ENCODE results near the gene HMGA1. TPM values are rescaled to one million over a fixed set of nuclear protein-coding genes. Genes with fewer than 3 reads are reported as not detected.
A peak's percentile ranks its signal among the peaks of the same experiment; 100 is the strongest.

The HMGA1 gene
- total RNA-seq, 2 donors from 2014 or later = 22.6 to 27.7 TPM

DNA sequence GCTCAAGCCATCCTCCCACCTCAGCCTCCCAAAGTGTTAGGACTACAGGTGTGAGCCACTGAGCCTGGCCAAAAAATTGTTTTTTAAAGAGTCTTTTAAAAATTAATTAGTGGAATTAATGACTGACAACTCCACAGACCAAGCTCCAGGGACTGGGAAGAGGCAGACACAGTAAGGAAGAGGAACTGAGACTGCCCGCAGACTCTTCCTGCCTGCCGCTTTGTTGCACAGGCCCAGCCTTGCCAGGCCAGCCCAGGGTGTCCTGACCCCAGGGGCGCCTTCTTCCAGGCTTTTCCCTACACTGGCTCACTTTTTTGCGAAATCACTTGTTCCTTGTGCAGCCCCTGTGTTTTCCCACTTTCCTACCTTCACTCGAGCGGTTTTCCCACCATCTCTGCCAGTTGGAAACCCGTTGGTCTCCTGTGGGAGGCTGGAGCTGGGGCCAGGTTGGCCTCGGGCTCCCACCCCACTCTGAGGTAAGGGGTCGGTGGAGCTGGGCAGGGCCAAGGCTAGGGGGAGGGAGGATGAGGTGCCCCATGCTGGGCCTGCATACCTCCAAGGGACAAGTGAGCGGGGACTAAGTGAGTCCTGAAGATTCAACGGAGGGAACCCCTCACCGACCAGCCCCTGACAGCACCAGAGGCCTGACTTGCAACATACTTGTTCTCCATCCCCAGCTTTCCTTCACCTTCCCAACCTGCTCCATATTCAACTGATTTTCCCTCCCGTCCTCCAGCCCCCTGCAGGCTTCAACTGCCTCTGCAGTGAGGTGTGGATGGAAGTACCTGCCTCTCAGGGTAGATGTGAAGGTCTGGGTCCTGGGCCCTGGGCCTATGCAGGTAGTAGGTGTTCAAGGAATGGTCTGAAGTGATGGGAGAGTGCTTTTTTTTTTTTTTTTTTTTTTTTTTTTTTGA is 35.6 kb downstream of the HMGA1 start:
- Histone ChIP-seq H3K9me3 (no peaks in the 10 kb centered on the region), H3K4me3 (no peak overlapping the region), H3K36me3 (replicated peaks in 1 of 2; ENCODE audit: insufficient read depth in 1 of 2, low read depth in 2 of 2) (no peaks in the 10 kb centered on the region), H3K27ac (peak overlapping the region in 1 of 4 donors; percentile 34), H3K4me1 (peaks cover 6% of the 10 kb centered on the region), H3K27me3 (no peaks in the 10 kb centered on the region)
- intact Hi-C loops (cut with DNase I) = no loop called here
- no peak for ATAC-seq
- DNase-seq = peak in 2 of 4 donors; percentile 8 to 32
- no peak for TF ChIP-seq POLR2A (IDR thresholded peaks at IDR 0.05)
- TF ChIP-seq, protein P1, sequence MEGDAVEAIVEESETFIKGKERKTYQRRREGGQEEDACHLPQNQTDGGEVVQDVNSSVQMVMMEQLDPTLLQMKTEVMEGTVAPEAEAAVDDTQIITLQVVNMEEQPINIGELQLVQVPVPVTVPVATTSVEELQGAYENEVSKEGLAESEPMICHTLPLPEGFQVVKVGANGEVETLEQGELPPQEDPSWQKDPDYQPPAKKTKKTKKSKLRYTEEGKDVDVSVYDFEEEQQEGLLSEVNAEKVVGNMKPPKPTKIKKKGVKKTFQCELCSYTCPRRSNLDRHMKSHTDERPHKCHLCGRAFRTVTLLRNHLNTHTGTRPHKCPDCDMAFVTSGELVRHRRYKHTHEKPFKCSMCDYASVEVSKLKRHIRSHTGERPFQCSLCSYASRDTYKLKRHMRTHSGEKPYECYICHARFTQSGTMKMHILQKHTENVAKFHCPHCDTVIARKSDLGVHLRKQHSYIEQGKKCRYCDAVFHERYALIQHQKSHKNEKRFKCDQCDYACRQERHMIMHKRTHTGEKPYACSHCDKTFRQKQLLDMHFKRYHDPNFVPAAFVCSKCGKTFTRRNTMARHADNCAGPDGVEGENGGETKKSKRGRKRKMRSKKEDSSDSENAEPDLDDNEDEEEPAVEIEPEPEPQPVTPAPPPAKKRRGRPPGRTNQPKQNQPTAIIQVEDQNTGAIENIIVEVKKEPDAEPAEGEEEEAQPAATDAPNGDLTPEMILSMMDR (IDR thresholded peaks at IDR 0.05) = no peak
- 81 to 92% methylated on average over 12 to 13 of the region's 13 CpGs for WGBS, 2 donors

DNA sequence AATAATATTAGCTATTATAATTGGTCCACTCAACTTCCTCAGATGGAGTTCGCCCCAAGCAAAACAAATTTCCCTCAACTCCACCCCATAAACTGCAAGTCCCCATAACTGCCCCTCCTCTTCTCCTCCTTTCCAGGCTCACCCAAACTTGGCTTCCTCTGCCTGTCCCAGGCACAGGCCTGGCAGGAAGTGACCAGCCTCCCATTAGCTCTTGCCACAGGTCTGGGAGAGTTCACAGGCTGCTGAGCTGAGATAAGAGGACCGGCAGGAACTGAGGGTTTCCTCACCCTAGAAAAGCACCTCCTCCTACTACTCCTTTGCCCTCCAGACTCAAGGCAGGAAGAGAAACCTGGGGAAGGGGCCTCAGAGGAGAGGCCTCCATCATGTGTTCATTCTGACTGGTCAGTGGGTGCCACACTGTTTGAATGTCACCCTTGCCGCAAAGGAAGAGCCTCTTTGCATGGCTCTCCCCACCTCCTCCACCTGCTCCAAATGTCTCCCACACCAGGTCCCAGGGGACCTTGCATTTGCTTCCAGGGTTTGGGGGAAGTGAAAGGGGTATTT is 36.7 kb downstream of the HMGA1 start:
- peaks cover 6% of the 10 kb centered on the region for H3K4me1 ChIP-seq
- H3K27me3 ChIP-seq = no peaks in the 10 kb centered on the region
- peak; percentile 79 for ATAC-seq
- intact Hi-C loops (cut with DNase I) = no loop called here
- DNase-seq = peak; percentile 44 to 76 (median 74)
- TF ChIP-seq POLR2A (IDR thresholded peaks at IDR 0.05) = no peak
- TF ChIP-seq, protein P1 (IDR thresholded peaks at IDR 0.05) = no peak
- no peaks in the 10 kb centered on the region for H3K9me3 ChIP-seq
- H3K36me3 ChIP-seq (replicated peaks in 1 of 2; ENCODE audit: insufficient read depth in 1 of 2, low read depth in 2 of 2) = no peaks in the 10 kb centered on the region
- no peak overlapping the region for H3K4me3 ChIP-seq
- peak overlapping the region in 1 of 4 donors; percentile 13 for H3K27ac ChIP-seq
- 39 to 57% methylated on average over 3 of the region's 3 CpGs for WGBS, 2 donors

DNA sequence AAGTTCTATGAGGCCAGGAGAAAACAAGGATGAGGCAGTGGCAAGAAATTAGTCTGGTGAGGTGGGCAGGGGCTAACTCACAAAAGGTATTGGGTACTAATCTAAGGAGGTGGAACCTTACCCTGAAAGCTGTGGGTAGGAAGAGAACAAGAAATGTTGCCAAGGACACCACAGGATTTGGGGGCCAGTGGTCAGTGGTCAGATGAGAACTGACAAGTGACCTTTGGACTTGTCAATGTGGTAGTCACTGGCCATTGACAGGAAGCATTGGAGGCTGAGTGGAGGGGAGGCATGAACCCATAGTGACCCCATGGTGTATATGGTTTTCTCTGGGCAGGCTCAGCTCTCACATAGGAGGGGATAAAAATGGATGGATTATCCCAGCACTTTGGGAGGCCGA is 37.5 kb downstream of the HMGA1 start:
- ATAC-seq (no peak), DNase-seq (no peak)
- no peaks in the 10 kb centered on the region for H3K36me3 ChIP-seq (replicated peaks in 1 of 2; ENCODE audit: insufficient read depth in 1 of 2, low read depth in 2 of 2)
- no peak for TF ChIP-seq POLR2A (IDR thresholded peaks at IDR 0.05)
- TF ChIP-seq, protein P1 (IDR thresholded peaks at IDR 0.05) = no peak
- H3K27ac ChIP-seq = no peak overlapping the region
- H3K4me1 ChIP-seq = peaks cover 6% of the 10 kb centered on the region
- intact Hi-C loops (cut with DNase I) = no loop called here
- 85 to 100% methylated on average over 1 of the region's 1 CpG for WGBS, 2 donors
- H3K4me3 ChIP-seq = no peak overlapping the region
- H3K9me3 ChIP-seq = no peaks in the 10 kb centered on the region
- H3K27me3 ChIP-seq = no peaks in the 10 kb centered on the region

DNA sequence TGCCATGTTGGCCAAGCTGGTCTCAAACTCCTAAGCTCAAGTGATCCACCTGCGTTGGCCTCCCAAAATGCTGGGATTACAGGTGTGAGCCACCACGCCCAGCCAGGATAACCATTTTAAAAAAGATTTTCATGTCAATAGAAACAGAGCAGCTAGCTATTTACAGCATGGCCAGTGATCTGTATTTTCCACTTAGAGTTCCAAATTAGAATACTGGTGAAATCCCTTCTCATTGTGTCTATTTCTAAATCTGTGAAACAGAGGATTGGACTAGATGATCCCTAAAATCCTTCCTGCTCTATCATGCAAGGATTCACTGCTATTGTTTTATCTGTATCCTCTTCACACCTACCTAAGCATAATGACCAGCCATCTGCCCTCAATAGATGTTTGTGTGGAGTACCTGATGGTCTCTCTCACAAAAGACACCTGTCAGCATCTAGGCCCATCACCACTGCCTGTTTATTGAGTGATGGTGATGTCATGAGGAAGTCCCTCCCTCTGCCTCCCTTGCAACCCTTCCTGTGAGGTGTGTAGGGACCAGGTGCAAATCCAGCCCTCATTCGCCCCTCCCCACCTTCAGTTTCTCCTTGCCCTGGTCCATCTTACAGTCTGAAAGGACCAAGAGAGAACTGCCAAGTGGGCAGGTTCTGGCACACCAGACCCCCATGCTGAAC is 38.6 kb downstream of the HMGA1 start:
- no peak for TF ChIP-seq POLR2A (IDR thresholded peaks at IDR 0.05)
- TF ChIP-seq, protein P1 (IDR thresholded peaks at IDR 0.05) = no peak
- DNase-seq (no peak), ATAC-seq (no peak)
- Histone ChIP-seq H3K36me3 (replicated peaks in 1 of 2; ENCODE audit: insufficient read depth in 1 of 2, low read depth in 2 of 2) (no peaks in the 10 kb centered on the region), H3K4me3 (no peak overlapping the region), H3K27me3 (no peaks in the 10 kb centered on the region), H3K27ac (no peak overlapping the region), H3K4me1 (peaks cover 6% of the 10 kb centered on the region), H3K9me3 (no peaks in the 10 kb centered on the region)
- intact Hi-C loops (cut with DNase I) = no loop called here
- 92 to 94% methylated on average over 3 of the region's 3 CpGs for WGBS, 2 donors

All from body of pancreas (tissue), 4 donors.